Measurements from ENCODE around the gene OR4A5.
"Not testable (repeated sequence)": the region's sequence is repeated elsewhere in the genome, so short reads cannot be mapped to it uniquely, and the experiment has no call there.

OR4A5 gene

GRCh38 chr11:54706532-54706931, at the start of gene OR4A5:
OR4A5 (plus strand) TSS chr11:54706832; CDS start chr11:54706885, 53 bp downstream.
- not testable (repeated sequence) for DNase-seq

GRCh38 chr11:54720094-54720493, 13.5 kb downstream of the OR4A5 start:
- not testable (repeated sequence) for DNase-seq

Measured in DMS 273 treated with DMSO at 0.1 percent for 48 hours (cell line).